Activated CD8-positive, alpha-beta memory T cell treated with anti-CD3 and anti-CD28 coated beads for 4 hours (primary cell): ENCODE data around the gene PLEKHF1.

Experiments used
- DNase-seq, 2 donors: peaks; one replicate each; pipeline ENCODE4 v3.0.0-alpha.2; 2020; ENCODE audit warnings: low read depth in 2 of 2

Gene PLEKHF1

GRCh38 chr19:29678484-29679106 is 13.3 kb downstream of the PLEKHF1 start:
- DNase-seq: no peak

GRCh38 chr19:29679598-29680210 is 14.4 kb downstream of the PLEKHF1 start:
- no peak for DNase-seq

- DNase-seq: peak; percentile 65 to 66
These were observed 15.2 kb downstream of the PLEKHF1 start for GRCh38 chr19:29680447-29680846.

GRCh38 chr19:29680937-29681336 is 15.7 kb downstream of the PLEKHF1 start:
- no peak for DNase-seq

GRCh38 chr19:29681422-29682235 is 16.4 kb downstream of the PLEKHF1 start:
- no peak for DNase-seq

- no peak for DNase-seq
These were observed 17.1 kb downstream of the PLEKHF1 start for GRCh38 chr19:29682236-29682895.

GRCh38 chr19:29683009-29683408 is 17.7 kb downstream of the PLEKHF1 start:
- DNase-seq: no peak

- no peak for DNase-seq
These were observed 20.1 kb downstream of the PLEKHF1 start for GRCh38 chr19:29685326-29685725.

- DNase-seq: no peak
These were observed 21.1 kb downstream of the PLEKHF1 start for GRCh38 chr19:29686285-29686805.

GRCh38 chr19:29687244-29687896 is 22.1 kb downstream of the PLEKHF1 start:
- DNase-seq: no peak

- DNase-seq: no peak
These were observed 22.9 kb downstream of the PLEKHF1 start for GRCh38 chr19:29687897-29688728.

- DNase-seq: peak; percentile 37 to 42
These were observed 25.6 kb downstream of the PLEKHF1 start for GRCh38 chr19:29690842-29691241.

- no peak for DNase-seq
These were observed 28.9 kb downstream of the PLEKHF1 start for GRCh38 chr19:29694161-29694560.

GRCh38 chr19:29694669-29695627 is 29.7 kb downstream of the PLEKHF1 start:
- peak; percentile 60 to 69 for DNase-seq

GRCh38 chr19:29695765-29696564 is 30.7 kb downstream of the PLEKHF1 start:
- DNase-seq: no peak

- no peak for DNase-seq
These were observed 31.2 kb downstream of the PLEKHF1 start for GRCh38 chr19:29696565-29696846.

GRCh38 chr19:29697523-29698261 is 32.4 kb downstream of the PLEKHF1 start:
- no peak for DNase-seq

GRCh38 chr19:29699861-29700260 is 34.6 kb downstream of the PLEKHF1 start:
- no peak for DNase-seq
